NCI-H2171 (cell line): Measurements from ENCODE around the gene STX3.
"Not testable (repeated sequence)": the region's sequence is repeated elsewhere in the genome, so short reads cannot be mapped to it uniquely, and the experiment has no call there.

Experiments
- DNase-seq: peaks from one replicate; lab custom pipeline; 2025; lab: John Stamatoyannopoulos, UW

STX3 gene

DNA sequence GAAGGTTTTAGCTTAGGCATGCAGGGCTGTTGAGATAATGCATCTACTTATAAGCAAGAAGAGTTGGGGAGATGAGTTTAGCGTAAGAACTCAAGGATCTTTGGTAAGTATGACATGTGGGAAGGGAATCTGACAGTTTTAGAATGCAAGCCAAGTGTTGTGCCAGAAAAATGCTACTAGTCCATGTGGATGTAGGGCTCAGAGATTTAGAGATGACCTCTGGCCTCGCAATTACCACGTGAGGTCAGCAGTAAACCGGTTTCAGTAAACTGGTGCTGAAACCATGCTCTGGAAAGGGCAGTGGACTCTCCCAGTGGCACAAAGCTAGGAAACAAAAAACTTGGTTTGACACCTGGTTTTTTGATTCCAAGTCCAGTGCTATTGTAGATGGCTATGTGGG lies 36.5 kb downstream of the STX3 start:
- no peak for DNase-seq

DNA sequence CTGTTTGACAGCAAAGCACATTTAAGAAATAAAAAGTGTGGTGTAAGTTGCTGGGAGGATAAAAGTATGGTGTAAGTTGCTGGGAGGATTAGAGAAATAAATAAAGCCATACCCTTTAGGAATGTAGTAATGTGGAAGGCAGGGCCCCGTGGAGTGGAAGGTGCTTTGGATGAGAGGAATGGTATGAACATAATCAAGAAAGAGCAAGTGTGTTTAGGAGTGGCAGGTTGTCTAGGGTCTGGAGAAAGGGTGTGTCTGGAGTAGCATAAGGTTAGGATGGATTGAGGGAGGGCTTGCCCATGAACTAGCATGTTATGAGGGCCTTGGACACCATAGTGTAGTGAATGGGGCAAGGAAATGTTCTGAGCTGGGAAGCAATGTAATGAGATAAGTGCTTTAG lies 37.3 kb downstream of the STX3 start:
- no peak for DNase-seq

DNA sequence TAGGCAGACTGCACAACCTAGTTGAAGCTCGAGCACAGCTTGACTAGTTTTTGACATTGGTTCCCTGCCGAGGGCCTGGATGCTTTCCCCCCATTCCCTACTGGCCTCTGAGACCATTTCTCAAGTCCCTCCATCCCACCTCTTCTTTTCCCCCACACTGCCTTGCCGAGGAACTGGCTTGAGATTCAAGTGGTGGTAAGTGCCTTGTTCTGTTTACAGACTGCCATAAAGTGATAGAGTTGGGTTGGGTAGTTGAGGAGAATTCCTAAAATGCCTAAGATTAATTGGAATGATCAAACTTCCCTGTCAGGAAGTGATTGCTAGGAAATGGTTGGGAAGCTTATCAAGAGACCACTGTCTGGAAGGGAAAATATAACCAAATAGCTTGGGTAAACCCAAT lies 39.2 kb downstream of the STX3 start:
- DNase-seq: no peak

DNA sequence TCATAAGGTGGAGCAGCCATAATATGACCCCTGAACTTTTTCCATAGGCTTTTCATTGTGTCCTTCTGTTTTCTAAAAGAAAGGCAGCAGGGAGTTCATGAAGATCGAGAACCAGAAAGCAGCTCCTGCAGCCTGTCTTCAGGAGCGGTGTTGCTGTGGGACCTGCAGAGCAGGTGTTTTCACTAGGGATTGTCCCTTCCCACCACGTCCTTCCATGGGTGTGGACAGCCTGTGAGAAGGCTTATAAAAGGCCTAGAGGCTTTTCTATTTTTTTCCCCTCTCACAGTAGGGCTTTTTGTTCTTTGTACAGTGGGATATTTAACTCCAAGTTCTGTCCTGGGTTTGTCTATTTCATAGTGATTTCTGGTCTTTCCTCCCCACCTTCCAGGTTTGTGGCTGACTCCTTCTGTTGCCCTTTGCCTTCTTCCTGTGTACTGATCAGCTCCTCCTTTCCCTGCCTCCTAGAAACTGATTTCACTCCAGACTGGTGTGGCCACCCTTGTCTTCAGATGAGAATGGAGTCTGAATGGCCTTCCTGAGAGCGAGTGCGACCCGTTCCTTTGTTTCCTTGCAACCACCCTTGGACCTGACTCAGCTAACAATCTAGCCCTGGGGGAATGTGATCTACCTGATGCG lies 45.3 kb downstream of the STX3 start:
- DNase-seq: no peak

DNA sequence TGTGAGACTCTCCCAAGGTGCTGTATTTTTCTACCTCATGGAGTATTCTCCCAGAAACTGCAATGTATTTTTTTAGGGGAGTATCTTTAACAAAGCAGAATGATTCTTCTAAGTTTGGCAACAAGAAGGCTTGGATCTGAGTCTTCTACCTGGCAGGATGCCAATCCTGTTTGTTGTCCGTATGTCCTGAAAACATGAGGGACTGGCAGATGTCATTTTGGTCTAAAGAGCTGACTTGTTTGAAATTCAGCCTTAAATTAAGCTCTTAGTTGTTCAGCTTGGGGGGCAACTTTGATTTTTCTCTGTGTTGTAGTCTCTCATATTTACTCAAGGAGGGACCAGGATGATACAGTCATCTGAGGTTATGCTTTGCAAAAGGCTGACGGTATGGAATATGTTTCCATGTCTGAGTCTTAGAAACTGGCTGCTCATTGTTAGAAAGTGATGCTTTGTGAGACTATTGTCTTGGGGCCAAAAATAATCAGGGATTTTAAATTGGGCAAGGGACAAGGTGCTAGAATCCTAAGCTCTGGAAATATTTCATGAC lies 46.1 kb downstream of the STX3 start:
- no peak for DNase-seq

DNA sequence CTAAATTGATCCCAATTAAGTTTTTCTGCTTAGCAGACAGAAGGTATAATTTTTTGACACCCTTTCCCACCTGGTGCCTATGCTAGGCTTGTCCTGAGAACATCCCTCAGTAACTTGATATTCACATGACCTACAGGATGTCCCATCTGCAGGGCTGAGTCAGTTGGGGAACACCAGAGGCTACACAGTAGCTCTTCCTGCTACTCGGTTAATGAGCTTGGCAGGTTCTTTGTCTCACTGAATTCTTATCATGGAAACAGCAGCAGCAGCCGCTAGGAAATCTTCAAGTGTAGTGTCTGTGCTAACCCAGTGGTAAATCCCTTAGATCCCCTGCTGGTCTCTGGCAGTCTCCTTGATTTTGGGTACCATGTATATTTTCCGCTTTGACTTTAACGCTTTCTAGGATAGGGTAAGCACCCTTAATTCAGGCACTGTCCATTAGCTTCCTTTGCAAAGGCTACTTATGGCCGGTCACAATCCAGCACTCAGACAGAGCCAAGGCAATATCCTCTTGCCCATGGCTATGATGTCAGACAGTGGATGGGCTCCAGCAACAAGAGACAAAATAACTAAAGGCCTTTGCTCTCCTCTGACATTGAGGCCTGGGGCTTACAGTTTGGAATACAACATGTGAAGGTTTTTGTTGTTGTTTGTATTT lies 46.9 kb downstream of the STX3 start:
- no peak for DNase-seq

DNA sequence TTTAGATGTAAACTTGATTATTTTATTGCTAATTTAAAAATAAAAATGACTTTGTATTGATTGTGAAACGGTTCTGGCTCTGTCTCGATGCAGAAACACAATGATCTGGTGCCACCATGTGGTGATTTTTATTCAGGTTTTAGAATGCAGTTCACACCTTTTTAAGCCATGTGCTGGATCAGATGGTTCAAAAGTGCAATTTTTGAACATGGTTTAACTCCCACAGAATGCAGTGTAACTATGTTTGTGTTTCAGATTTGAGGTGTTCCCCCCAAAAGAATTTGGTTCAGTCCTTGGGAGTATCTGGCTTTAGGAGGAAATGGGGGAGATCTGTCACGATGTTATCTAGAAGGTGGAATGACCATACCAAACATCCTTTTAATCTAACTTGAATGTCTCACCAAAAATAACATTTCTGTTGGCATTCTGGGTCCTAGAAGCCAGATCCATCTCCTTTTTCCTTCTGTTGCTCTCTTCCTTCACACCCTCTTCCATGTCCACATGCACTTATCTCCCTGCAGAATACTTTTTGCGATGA lies 47.5 kb downstream of the STX3 start:
- DNase-seq: peak; percentile 25

DNA sequence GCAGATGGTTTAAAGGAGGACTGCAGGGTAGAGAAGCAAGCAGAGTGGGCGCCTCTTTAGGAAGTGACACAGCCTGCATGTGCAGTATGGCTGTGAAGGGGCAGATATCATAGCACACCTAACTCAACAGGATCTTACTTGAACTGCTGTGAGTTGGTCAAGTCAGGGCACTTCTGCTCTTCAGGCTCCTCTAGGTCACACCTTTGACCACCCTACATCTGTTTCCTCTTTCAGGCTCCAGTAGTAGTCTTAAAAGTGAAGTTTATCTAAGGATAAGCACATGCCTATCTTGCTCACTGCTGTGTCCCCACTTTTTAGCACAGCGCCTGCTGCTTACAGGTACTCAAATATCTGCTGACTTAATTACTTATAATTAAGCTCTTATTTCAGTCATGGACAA lies 48.9 kb downstream of the STX3 start:
- no peak for DNase-seq

DNA sequence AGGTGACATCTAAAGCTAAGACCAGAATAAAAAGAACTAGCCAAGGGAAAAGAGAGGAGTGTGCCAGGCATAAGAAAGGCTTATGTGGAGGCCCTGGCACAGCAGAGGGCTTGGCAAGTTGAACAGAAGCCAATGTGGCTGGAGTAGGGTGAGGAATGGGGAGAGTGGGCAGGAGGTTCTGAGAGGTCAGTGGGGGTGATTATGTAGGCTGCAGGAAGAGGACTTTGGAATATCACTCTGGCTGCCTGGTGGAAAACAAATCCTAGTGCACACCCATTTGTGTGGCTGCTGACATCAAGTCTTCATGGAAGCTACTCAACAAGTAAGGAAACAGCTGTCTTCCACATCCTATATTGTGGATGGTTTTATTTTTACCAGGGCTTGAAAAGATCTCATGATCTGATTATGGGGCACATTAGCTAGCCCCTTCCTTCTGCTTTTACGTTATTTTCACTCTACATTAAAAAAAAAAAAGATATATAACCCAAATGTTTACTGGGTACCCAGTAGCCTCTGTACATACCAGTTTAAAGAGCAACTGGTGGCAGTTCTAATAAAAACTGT lies 52.0 kb downstream of the STX3 start:
- DNase-seq: no peak

DNA sequence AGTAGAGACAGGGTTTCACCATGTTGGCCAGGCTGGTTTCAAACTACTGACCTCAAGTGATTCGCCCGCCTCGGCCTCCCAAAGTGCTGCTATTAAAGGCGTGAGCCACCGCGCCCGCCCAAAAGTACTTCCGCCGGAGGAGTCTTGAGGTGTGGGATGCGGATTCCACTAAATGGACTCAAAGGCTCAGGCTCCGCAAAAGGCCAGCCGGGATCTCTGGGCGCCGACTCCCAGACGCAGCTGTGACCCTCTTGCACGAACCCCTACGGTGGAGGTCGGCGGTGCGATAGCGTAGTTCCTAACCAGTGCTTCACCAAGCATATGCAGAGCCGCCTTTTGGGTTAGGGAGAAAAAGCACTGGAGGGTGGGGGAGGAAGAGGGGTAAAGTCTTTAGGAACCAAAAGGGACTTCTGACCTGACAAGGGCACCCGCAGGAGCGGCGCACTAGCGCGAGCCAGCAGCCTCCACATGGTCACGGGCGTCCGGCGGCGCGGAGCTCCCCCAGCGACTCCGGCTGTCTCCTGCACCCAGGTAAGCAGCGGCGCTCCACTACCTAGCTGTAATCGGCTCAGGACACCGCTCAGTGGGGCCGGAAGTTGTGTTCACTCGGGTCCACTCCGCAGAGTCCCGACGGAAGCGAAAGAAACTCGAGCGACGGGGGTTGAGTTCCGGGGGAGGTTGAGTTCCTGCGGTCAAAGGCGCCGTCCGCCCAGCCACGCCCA lies 55.2 kb downstream of the STX3 start, which contains the start of gene MRPL16:
TSS of gene MRPL16 (minus strand) at position 590 of the 722 bp plus-strand sequence. CDS start at position 470, 120 bp downstream.
- peak; percentile 85 for DNase-seq

DNA sequence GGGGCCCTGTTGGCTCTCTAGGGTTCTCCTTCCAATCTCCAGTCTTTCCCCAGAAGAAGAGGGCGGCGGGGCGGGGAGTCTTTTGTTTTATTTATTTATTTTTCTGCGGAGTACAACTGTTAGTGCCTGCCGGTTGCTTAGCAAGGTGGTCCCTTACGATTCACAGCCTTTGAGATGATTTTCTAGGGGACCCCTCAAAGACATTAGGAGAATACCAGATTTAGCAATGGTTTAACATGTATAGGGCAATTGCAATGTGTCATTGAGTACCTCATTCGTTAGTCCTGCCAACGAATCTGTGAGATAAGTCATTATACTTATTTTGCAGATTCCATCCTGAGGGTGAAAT lies 55.7 kb downstream of the STX3 start:
- no peak for DNase-seq

DNA sequence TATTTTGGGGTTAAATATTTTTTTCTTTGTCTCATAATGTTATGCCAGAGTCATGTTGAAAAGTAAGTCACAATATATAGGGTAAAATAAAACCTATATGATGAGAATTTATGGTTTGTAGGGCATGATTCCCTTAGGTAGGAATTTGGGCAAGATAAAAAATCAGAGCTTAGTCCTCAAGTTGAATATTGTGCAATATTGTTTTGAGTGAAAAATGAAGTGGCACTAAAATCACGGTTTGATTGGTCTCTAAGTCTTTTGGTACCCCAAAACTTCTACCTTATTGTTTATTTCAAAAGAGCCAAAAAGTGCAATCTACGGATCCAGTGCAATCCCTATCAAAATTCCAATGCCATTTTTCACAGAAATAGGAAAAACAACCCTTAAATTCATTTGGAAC lies 57.0 kb downstream of the STX3 start:
- no peak for DNase-seq

DNA sequence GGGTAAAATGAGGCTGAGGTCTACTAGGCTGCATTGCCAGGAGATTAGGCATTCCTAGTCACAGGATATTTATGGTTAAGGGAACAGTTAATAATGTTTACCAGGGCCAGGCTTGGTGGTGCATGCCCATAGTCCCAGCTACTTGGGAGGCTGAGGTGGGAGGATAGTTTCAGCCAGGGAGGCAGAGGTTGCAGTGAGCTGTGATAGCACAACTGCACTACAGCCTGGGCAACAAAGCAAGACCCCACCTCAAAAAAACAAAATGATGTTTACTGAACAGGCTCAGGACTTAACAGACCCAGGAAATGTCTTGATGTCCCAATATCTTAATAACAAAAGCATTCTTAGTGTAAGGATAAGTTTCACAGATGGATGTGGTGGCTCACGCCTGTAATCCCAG lies 58.2 kb downstream of the STX3 start:
- no peak for DNase-seq

DNA sequence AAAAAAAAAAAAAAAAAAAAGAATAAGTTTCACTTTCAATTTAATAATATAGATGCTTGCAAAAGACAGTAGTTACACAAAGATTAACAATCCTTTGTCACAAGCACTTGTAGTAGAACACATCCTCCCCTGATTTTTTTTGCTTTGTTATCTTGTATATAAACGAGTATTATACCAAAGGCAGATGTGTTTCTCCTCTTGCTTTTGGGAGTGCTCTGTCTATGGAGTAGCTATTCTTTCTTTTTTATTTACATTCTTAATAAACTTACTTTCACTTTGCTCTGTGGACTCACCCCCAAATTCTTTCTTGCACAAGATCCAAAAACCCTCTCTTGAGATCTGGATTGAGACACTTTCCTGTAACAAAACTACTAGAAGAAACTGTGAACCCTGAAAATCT lies 58.8 kb downstream of the STX3 start:
- no peak for DNase-seq

DNA sequence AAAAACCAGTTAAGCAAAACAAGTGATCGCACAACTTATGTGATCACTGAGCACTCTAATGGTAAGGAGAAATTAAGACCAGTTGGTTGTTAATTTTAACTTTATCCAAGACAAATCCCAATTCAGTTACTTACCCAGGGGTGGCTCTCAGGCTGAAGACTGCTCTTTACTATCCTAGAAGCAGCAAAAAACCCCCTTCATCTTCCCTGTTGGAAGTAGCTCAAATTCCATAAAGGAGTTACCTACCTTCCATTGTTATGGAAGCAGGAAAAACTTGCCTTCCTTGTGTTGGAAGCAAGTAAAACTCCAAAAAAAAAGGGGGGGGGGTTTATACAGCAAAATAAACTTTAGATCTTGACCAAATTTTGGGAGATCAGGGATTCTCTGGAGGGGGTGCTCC lies 60.6 kb downstream of the STX3 start:
- DNase-seq: no peak

DNA sequence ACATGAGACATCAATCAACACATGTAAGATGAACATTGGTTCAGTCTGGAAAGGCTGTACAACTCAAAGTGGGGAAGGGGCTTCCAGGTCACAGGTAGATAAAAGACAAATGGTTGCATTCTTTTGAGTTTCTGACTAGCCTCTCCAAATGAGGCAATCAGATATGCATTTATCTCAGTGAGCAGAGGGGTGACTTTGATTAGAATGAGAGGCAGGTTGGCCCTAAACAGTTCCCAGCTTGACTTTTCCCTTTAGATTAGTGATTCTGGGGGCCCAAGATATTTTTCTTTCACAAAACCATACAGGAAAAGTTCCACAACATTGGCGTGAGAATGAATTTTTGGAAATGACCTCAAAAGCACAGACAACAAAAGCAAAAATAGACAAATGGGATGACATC lies 61.3 kb downstream of the STX3 start:
- not testable (repeated sequence) for DNase-seq

DNA sequence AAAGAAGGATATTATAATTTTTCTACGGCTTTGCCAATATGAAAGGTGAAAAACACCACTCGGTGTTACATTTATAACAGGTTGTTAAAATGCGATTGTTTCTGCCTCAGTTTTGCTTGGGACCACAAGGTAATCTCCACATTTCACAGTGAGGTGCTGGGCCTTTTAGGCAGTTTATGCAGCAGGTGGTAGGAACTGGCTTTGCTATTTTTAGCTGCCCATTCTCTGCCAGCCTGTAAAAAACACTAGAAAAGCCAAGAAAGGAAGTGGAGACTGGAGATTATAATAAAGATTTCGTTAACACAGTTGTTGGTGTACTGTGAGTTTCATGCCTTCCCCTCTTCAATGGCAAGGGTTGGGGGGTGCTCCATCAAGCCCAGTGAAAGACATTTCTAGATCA lies 63.4 kb downstream of the STX3 start:
- DNase-seq: no peak

DNA sequence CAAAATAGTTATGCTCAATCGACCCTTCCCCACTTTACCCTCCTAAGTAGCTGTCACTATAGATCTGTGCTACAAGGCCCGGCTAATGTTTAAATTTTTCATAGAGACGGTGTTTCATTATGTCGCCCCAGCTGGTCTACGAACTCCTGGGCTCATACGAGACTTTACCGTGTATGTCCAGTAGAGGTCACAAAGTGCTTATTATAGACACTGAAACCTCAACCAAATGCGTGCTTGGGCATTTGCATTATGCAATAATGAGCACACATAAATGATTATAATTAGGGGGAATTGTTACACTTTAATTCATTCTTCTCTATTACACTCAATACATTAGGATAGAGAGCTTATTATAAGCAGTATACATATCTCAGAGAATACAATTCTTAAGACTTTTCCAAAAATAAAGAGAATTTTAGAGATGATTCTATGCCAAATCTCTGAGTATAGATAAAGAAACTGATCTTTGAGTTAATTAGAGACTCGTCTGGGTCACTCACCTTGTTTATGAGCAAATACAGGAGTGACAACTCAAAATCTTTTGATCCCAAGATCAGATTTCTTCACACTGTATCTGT lies 67.9 kb downstream of the STX3 start:
- peak; percentile 27 for DNase-seq

DNA sequence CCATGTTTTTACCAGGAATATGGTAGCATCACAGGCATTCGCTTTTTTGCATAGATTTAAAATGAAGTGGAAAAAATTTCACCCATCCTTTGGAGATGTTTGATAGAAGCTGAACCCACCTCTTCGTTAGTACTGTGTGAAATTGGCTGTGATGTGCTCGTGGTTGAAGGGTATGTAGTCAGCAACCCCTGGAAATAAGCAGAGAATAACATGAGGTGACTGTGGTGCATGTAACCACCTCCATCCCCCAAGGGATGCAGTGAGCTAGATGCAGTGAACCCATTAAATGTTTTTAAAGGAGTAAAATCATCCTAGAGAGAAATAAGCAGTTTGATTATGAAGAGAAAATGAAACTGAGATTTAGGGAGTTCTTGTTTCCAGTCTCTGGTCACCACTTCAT lies 74.2 kb downstream of the STX3 start:
- no peak for DNase-seq

DNA sequence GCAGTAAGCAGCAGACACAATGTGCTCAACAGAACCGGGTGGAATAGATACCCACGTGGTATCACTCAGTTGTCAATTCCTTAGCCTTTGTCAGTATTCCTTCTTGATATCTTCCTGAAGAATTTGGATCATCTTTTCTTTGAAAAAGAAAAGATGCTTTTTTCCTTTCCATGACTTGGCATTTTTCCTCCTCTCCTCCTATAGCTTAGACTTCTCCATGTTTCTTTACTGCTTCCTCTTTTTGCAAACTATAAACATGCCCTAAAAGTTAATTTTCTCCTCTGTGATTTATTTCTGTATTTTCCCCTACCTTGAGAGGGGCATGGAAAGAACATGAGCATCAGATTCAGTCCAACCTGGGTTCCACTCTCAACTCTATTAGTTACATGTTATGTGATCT lies 78.4 kb downstream of the STX3 start:
- no peak for DNase-seq

DNA sequence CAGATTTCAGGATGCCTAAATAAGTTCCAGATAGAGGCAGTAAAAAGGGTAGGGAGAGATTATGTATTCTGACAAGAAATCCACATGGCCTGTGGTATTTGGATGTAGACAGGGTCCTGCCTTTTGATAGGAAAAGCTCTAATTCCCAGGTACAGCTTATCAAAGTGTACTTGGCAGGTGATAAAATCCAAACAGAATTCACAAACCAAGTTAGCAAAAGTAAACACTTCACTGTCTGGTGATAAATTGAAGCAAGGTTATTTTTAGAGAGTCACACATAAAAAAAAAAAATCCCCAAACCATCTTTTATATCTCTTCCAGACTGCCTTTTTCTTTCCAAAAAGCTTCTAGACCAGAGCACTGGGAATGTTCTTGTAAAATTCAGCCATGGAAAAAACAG lies 84.4 kb downstream of the STX3 start:
- no peak for DNase-seq

DNA sequence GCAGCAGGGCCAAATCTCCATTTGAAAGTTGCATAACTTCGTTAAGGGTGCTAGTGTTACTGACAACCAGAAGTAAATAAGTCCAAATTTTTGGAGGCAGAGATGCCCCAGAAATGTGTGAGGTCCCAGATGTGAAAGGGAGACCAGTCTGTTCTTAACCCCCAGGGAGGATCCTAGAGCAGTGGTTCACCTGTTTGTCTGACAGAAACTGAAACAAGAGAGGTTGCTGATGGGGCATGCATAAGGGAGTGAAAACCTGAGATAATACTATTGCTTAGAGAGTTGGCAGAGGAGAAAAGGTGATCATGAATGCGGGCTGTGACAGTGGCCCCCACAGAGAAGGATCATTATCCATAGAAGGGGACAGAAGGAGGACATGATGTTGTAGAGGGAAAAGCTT lies 86.3 kb downstream of the STX3 start:
- DNase-seq: no peak
